IMR-90 (cell line): ENCODE data around the gene TNS3. TPM values are rescaled to one million over a fixed set of nuclear protein-coding genes. Genes with fewer than 3 reads are reported as not detected.
A peak's percentile ranks its signal among the peaks of the same experiment; 100 is the strongest.

Source experiments
- ATAC-seq: fragments of 200-7000 bp; cut with Tn5 transposase; 2 replicates; pipeline ENCODE4 v1.9.1; 2020; ENCODE audit warnings: low read depth, mild to moderate bottlenecking, moderate library complexity
- BruUV-seq: library from RNA; stranded (reverse); fragments of 400-500 nt; replicated peaks from 2 replicates; lab custom pipeline; 2021; lab: Mats Ljungman, UMichigan
- CTCF ChIA-PET: fragments of 300-600 bp; formaldehyde crosslinking; extraction: SDS; loops from one replicate; lab custom pipeline; 2021; ENCODE audit warnings: antibody characterized with exemption; lab: Yijun Ruan, JAX
- POLR2A ChIA-PET: fragments of 300-600 bp; sonication (Branson Sonifier 250); formaldehyde crosslinking; loops from one replicate; lab custom pipeline; 2022; ENCODE audit warnings: antibody characterized with exemption; ENCODE audit not compliant: unreplicated experiment; lab: Charles Lee
- DNase-seq: peaks from one replicate; pipeline ENCODE4 v3.0.0; 2013
- H2AFZ ChIP-seq: replicated peaks from 2 replicates; pipeline ENCODE3; 2013; ENCODE audit warnings: low read length, mild to moderate bottlenecking; ENCODE audit not compliant: poor library complexity
- H2AK5ac ChIP-seq: 2 replicates; pipeline ENCODE4 v1.6.1; 2013; ENCODE audit warnings: low read depth, low read length, inconsistent platforms
- H2AK9ac ChIP-seq: replicated peaks from 2 replicates; pipeline ENCODE3; 2013; ENCODE audit warnings: mild to moderate bottlenecking, low read depth, low read length, moderate library complexity; ENCODE audit not compliant: poor library complexity
- H2BK120ac ChIP-seq: 2 replicates; pipeline ENCODE4 v1.6.1; 2013; ENCODE audit warnings: low read depth, low read length, inconsistent platforms
- H2BK15ac ChIP-seq: 3 replicates; pipeline ENCODE4 v1.6.1; 2013; ENCODE audit warnings: low read depth, low read length, inconsistent platforms
- H2BK20ac ChIP-seq: 2 replicates; pipeline ENCODE4 v1.6.1; 2013; ENCODE audit warnings: low read depth, mild to moderate bottlenecking, inconsistent platforms, low read length, moderate library complexity
- H2BK5ac ChIP-seq: 2 replicates; pipeline ENCODE4 v1.6.1; 2013; ENCODE audit warnings: mild to moderate bottlenecking, low read depth, low read length, inconsistent platforms; ENCODE audit not compliant: poor library complexity, severe bottlenecking
- H3K14ac ChIP-seq: replicated peaks from 2 replicates; pipeline ENCODE4 v1.6.1; 2013; ENCODE audit warnings: low read depth, low read length, inconsistent platforms
- H3K18ac ChIP-seq: 2 replicates; pipeline ENCODE4 v1.6.1; 2013; ENCODE audit warnings: low read depth, low read length, control low read depth
- H3K23ac ChIP-seq: 2 replicates; pipeline ENCODE4 v1.6.1; 2013; ENCODE audit warnings: low read depth, low read length, inconsistent platforms
- H3K27ac ChIP-seq: 2 replicates; pipeline ENCODE4 v1.5.1; 2013; ENCODE audit warnings: mild to moderate bottlenecking, control low read depth, low read length; ENCODE audit not compliant: insufficient read depth
- H3K27me3 ChIP-seq: 2 replicates; pipeline ENCODE4 v1.6.1; 2013; ENCODE audit warnings: low read length; ENCODE audit not compliant: control insufficient read depth, insufficient read depth
- H3K36me3 ChIP-seq: 2 replicates; pipeline ENCODE4 v1.6.1; 2013; ENCODE audit warnings: low read length, mixed read lengths; ENCODE audit not compliant: control insufficient read depth, insufficient read depth
- H3K4ac ChIP-seq: 2 replicates; pipeline ENCODE4 v1.6.1; 2013; ENCODE audit warnings: low read depth, low read length, inconsistent platforms
- H3K4me1 ChIP-seq: 2 replicates; pipeline ENCODE4 v1.6.1; 2013; ENCODE audit warnings: low read length, mixed read lengths; ENCODE audit not compliant: control insufficient read depth, insufficient read depth
- H3K4me2 ChIP-seq: 2 replicates; pipeline ENCODE4 v1.6.1; 2013; ENCODE audit warnings: low read depth, mild to moderate bottlenecking, control low read depth, low read length, moderate library complexity
- H3K4me3 ChIP-seq: 2 replicates; pipeline ENCODE4 v1.5.1; 2013; ENCODE audit warnings: low read depth, mild to moderate bottlenecking, control low read depth, low read length, moderate library complexity; ENCODE audit not compliant: insufficient read depth
- H3K56ac ChIP-seq: 2 replicates; pipeline ENCODE4 v1.6.1; 2013; ENCODE audit warnings: low read length, inconsistent platforms; ENCODE audit not compliant: insufficient read depth; ENCODE audit errors: extremely low read depth
- H3K79me1 ChIP-seq, 2 experiments: 2 replicates each; pipeline ENCODE4 v1.6.1; 2013; ENCODE audit warnings: low read length in 2 of 2, inconsistent platforms in 1 of 2, low read depth in 1 of 2
- H3K9ac ChIP-seq: 2 replicates; pipeline ENCODE4 v1.6.1; 2013; ENCODE audit warnings: low read depth, low read length, control low read depth
- H3K9me1 ChIP-seq: 2 replicates; pipeline ENCODE4 v1.6.1; 2013; ENCODE audit warnings: low read length, inconsistent platforms; ENCODE audit not compliant: insufficient read depth
- H3K9me3 ChIP-seq: 2 replicates; pipeline ENCODE4 v1.6.1; 2013; ENCODE audit warnings: low read length; ENCODE audit not compliant: control insufficient read depth, insufficient read depth
- H4K20me1 ChIP-seq: 2 replicates; pipeline ENCODE4 v1.6.1; 2013; ENCODE audit warnings: low read length, inconsistent platforms; ENCODE audit not compliant: insufficient read depth
- H4K5ac ChIP-seq: 2 replicates; pipeline ENCODE4 v1.6.1; 2013; ENCODE audit warnings: mild to moderate bottlenecking, low read depth, low read length, control low read depth
- H4K8ac ChIP-seq, 2 experiments: 2 replicates each; pipeline ENCODE4 v1.6.1; 2013; ENCODE audit warnings: low read depth in 2 of 2, low read length in 2 of 2, control low read depth in 1 of 2, inconsistent platforms in 1 of 2
- H4K91ac ChIP-seq: 2 replicates; pipeline ENCODE4 v1.6.1; 2013; ENCODE audit warnings: low read depth, low read length, inconsistent platforms; ENCODE audit not compliant: insufficient read depth
- BHLHE40 ChIP-seq: fragments of 150-350 bp; IDR thresholded peaks from 2 replicates; pipeline ENCODE4 v1.6.1; 2016; ENCODE audit warnings: mild to moderate bottlenecking, low read depth, low read length
- CEBPB ChIP-seq: IDR thresholded peaks from 2 replicates; pipeline ENCODE4 v1.6.1; 2012; ENCODE audit warnings: low read depth, low read length, improper control_type of control experiment
- CHD1 ChIP-seq: IDR thresholded peaks from 2 replicates; pipeline ENCODE4 v1.6.1; 2012; ENCODE audit warnings: low read depth, low read length, improper control_type of control experiment
- CTCF ChIP-seq: conservative IDR thresholded peaks from 2 replicates; pipeline ENCODE4 v1.5.1; 2012; ENCODE audit warnings: mild to moderate bottlenecking, low read depth, low read length, improper control_type of control experiment
- ELK1 ChIP-seq: fragments of 150-350 bp; IDR thresholded peaks from 2 replicates; pipeline ENCODE4 v1.6.1; 2016; ENCODE audit warnings: low read depth, mild to moderate bottlenecking, low read length, moderate library complexity, borderline replicate concordance
- FOS ChIP-seq: fragments of 150-350 bp; IDR thresholded peaks from 2 replicates; pipeline ENCODE4 v1.6.1; 2016; ENCODE audit warnings: low read depth, low read length
- MAFK ChIP-seq: IDR thresholded peaks from 2 replicates; pipeline ENCODE4 v1.6.1; 2012; ENCODE audit warnings: low read depth, low read length, improper control_type of control experiment
- MAZ ChIP-seq: IDR thresholded peaks from 2 replicates; pipeline ENCODE4 v1.6.1; 2012; ENCODE audit warnings: low read depth, mild to moderate bottlenecking, low read length, improper control_type of control experiment, moderate library complexity, borderline replicate concordance
- MXI1 ChIP-seq: IDR thresholded peaks from 2 replicates; pipeline ENCODE4 v1.6.1; 2012; ENCODE audit warnings: low read depth, mild to moderate bottlenecking, low read length, moderate library complexity, borderline replicate concordance
- NFE2L2 ChIP-seq: fragments of 150-350 bp; IDR thresholded peaks from 2 replicates; pipeline ENCODE4 v1.6.1; 2016; ENCODE audit warnings: low read depth, mild to moderate bottlenecking, low read length
- POLR2A ChIP-seq: IDR thresholded peaks from 2 replicates; pipeline ENCODE4 v1.6.1; 2012; ENCODE audit warnings: mild to moderate bottlenecking, low read depth, low read length
- RAD21 ChIP-seq: IDR thresholded peaks from 2 replicates; pipeline ENCODE4 v1.6.1; 2012; ENCODE audit warnings: low read length, improper control_type of control experiment
- RCOR1 ChIP-seq: IDR thresholded peaks from 2 replicates; pipeline ENCODE4 v1.6.1; 2012; ENCODE audit warnings: mild to moderate bottlenecking, low read length, improper control_type of control experiment; ENCODE audit not compliant: insufficient replicate concordance
- RFX5 ChIP-seq: IDR thresholded peaks from 2 replicates; pipeline ENCODE4 v1.8.0; 2012; ENCODE audit warnings: low read depth, mild to moderate bottlenecking, low read length, moderate library complexity
- SMC3 ChIP-seq: fragments of 150-350 bp; IDR thresholded peaks from 2 replicates; pipeline ENCODE4 v1.6.1; 2016; ENCODE audit warnings: low read depth, mild to moderate bottlenecking, antibody characterized with exemption, low read length, moderate library complexity
- WGBS, 2 experiments: methylation state at CpG; one replicate each; pipeline versions ENCODE4 v1.1.5 to v1.1.7; 2013; ENCODE audit warnings: missing lambda C conversion rate in 2 of 2; ENCODE audit not compliant: insufficient read length in 1 of 2; ENCODE audit errors: extremely low coverage in 2 of 2; 5-methylcytosine and 5-hydroxymethylcytosine counted together
- dilution Hi-C: fragments of 300-500 bp; cut with HindIII; formaldehyde crosslinking; loops from one replicate; pipeline ENCODE4 v1.14.3; 2018; ENCODE audit warnings: low sequenced_read_pairs; ENCODE audit not compliant: unreplicated experiment
- in situ Hi-C: fragments of 300-500 bp; cut with MboI; formaldehyde crosslinking; loops from 3 replicates; pipeline ENCODE4 v1.14.3; 2019; ENCODE audit warnings: low sequenced_read_pairs, inconsistent platforms, mixed read lengths
- intact Hi-C: fragments of 100-400 bp; cut with micrococcal nuclease; formaldehyde crosslinking; loops from 2 replicates; pipeline ENCODE4 v1.10.0; 2022
- polyA plus RNA-seq, 3 experiments: library from polyadenylated mRNA; depleted of rRNA; stranded (reverse); fragments of >200 nt; gene quantifications; 2 replicates each; pipeline ENCODE4 v1.2.3, GENCODE V29; 2012; ENCODE audit warnings: low replicate concordance in 1 of 3
- total RNA-seq: library from RNA; depleted of rRNA; stranded (reverse); fragments of >200 nt; gene quantifications from 2 replicates; pipeline ENCODE4 v1.2.3, GENCODE V29; 2012
- TF ChIP-seq, protein P1 (sequence below): fragments of 150-350 bp; IDR thresholded peaks from 2 replicates; pipeline ENCODE4 v1.6.1; 2017; ENCODE audit warnings: mild to moderate bottlenecking, antibody characterized with exemption, low read length, low read depth

TNS3 gene
- total and polyA plus RNA-seq, 2 of the 4 experiments (the other 2 are of a cell fraction) = 64.3 to 79.2 TPM

DNA sequence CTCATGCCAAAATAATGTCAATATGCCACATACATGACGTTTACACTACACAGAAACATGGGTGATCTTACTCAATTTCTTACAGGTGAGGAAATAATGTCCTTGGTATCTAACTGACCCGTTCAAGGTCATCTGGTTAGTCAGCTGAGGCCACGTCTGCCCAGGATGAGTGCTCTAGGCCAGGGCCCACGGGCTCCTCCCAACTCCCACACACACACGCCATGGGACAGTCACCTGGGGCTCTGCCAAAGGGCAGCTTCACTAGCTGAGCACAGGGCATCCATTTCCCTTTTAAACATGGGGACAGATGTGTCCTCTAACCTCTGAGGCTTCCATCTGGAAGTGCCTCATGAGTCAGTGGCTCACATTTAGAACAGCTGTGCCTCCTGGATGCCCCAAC lies 123.9 kb downstream of the TNS3 start:
- peak overlapping the region; percentile 94 for H2AK5ac ChIP-seq
- H4K20me1 ChIP-seq = peaks cover 57% of the 10 kb centered on the region
- peak overlapping the region; percentile 52; the same call in 1 of the 2 replicates for H3K23ac ChIP-seq
- no peaks in the 10 kb centered on the region for H3K9me3 ChIP-seq
- peak overlapping the region; percentile 15 for H2BK5ac ChIP-seq
- dilution Hi-C loops (no loop called here), in situ Hi-C loops (no loop called here), intact Hi-C loops (no loop called here)
- DNase-seq (peak; percentile 99), ATAC-seq (peak; percentile 61)
- no peak overlapping the region for H3K27ac ChIP-seq
- ChIA-PET CTCF (interaction anchor here (0.6 kb wide), 1 partner anchor 112 kb away, joined by 5 read pairs; no protein-coding TSS in a partner anchor), POLR2A (no interaction called here)
- H2BK20ac ChIP-seq = peak overlapping the region; percentile 85
- no peak overlapping the region for H3K4me2 ChIP-seq
- no peak overlapping the region for H4K5ac ChIP-seq
- no peak overlapping the region for H3K4me3 ChIP-seq
- 20% methylated on average over 3 of the region's 5 CpGs; no CpG with 5 or more reads in 1 of the 2 experiments for WGBS, 2 experiments
- H3K56ac ChIP-seq = no peak overlapping the region
- no peaks in the 10 kb centered on the region for H3K36me3 ChIP-seq
- no TSS peak for BruUV-seq
- H3K14ac ChIP-seq = peak overlapping the region; percentile 65
- H2AK9ac ChIP-seq = no peak overlapping the region
- no peak overlapping the region; the same call in 1 of the 2 replicates for H4K91ac ChIP-seq
- TF ChIP-seq RFX5 = no peak
- TF ChIP-seq FOS = peak; percentile 84; the same call in 1 of the 2 replicates
- TF ChIP-seq POLR2A = no peak
- TF ChIP-seq CHD1 = no peak
- TF ChIP-seq MAZ = no peak; the same call in 1 of the 2 replicates
- TF ChIP-seq SMC3 = no peak
- TF ChIP-seq BHLHE40 = peak; percentile 77
- no peak for TF ChIP-seq RAD21
- TF ChIP-seq ELK1 = no peak
- TF ChIP-seq CEBPB = peak; percentile 75
- TF ChIP-seq, protein P1, sequence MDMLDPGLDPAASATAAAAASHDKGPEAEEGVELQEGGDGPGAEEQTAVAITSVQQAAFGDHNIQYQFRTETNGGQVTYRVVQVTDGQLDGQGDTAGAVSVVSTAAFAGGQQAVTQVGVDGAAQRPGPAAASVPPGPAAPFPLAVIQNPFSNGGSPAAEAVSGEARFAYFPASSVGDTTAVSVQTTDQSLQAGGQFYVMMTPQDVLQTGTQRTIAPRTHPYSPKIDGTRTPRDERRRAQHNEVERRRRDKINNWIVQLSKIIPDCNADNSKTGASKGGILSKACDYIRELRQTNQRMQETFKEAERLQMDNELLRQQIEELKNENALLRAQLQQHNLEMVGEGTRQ = peak; percentile 75
- peak; percentile 97 for TF ChIP-seq RCOR1
- no peak for TF ChIP-seq NFE2L2
- TF ChIP-seq MAFK = no peak
- no peak for TF ChIP-seq CTCF
- TF ChIP-seq MXI1 = no peak
- no peaks in the 10 kb centered on the region for H3K27me3 ChIP-seq
- peaks cover 48% of the 10 kb centered on the region for H3K9me1 ChIP-seq
- peaks cover 48 to 89% of the 10 kb centered on the region in 2 experiments for H3K79me1 ChIP-seq
- peak overlapping the region; percentile 82; the same call in 1 of the 2 replicates for H3K4ac ChIP-seq
- H4K8ac ChIP-seq = peak overlapping the region in 1 of 2 experiments; percentile 78; a peak in 2 of 4 replicates
- H2AFZ ChIP-seq = peak overlapping the region; percentile 26
- peak overlapping the region; percentile 75 for H2BK120ac ChIP-seq
- H3K9ac ChIP-seq = no peak overlapping the region
- peak overlapping the region; percentile 73; the same call in 2 of the 3 replicates for H2BK15ac ChIP-seq
- H3K4me1 ChIP-seq = peaks cover 38% of the 10 kb centered on the region
- peak overlapping the region; percentile 26; the same call in 1 of the 2 replicates for H3K18ac ChIP-seq
